HK-2 (cell line): ENCODE data around the gene CACNA1C.

ENCODE experiments used
- DNase-seq: peaks from one replicate; pipeline ENCODE4 v3.0.0-alpha.2; 2018; ENCODE audit not compliant: unreplicated experiment

The CACNA1C gene

DNA sequence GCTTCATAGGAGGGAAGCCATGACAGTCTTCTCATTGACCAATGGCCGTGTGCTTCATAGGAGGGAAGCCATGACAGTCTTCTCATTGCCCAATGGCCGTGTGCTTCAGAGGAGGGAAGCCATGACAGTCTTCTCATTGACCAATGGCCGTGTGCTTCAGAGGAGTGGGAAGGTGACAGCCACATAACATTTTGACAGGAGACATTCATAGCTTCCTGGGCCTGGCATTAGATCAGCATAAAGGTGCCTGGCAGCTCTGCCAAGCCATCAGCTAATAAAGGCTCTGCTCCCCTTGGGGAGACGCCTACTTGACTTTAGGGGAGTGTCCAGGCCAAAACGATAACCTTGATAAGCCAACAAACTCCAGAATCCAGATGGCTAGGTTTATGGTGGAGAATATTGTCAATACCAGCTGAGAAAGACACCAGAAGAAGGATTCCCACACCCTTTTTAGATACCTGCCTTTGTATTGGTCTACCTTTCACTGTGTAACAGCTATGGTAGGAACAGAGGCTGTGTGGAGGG lies 468.0 kb downstream of the CACNA1C start:
- no peak for DNase-seq

GRCh38 chr12:2523317-2523716 lies 470.5 kb downstream of the CACNA1C start:
- no peak for DNase-seq

DNA sequence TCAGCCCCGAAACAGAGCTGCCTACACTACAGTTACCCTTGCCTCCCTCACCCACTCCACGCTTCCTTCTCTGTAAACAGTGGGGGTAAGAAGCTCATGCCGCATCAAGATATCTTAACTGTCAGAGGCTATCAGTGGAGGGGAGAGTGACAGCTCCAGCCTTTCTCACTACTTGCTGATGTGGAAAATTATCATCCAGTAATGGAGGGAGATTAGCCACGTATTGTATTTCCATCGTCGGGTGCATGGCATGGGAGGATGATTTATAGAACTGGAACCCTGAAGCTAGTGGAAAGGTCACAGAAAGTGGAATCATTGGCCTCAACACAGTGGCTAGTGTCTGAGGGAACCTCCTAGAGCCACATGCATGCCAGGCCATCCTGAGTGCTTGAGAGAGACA lies 471.1 kb downstream of the CACNA1C start:
- DNase-seq: no peak

- DNase-seq: no peak
These were observed 473.6 kb downstream of the CACNA1C start for GRCh38 chr12:2526371-2526770.

DNA sequence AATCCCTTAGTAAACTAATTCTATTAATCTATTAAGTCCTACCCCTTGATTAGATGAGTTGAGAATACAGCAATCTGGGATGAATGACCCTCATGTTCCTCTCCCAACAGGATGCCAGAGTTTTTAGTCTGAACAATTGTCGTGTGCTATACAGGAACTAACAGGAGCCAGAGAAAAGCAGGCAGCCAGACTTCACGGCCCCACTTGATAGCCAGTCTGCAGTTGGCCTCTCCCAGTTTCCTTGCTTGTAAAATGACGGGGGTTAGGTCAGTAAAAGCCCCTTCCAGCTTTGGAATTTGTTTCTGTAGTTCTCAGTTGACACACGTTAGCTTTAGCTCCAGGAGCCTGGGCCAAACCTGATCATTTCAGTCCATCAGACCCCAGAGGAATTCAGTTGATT lies 475.2 kb downstream of the CACNA1C start:
- no peak for DNase-seq

DNA sequence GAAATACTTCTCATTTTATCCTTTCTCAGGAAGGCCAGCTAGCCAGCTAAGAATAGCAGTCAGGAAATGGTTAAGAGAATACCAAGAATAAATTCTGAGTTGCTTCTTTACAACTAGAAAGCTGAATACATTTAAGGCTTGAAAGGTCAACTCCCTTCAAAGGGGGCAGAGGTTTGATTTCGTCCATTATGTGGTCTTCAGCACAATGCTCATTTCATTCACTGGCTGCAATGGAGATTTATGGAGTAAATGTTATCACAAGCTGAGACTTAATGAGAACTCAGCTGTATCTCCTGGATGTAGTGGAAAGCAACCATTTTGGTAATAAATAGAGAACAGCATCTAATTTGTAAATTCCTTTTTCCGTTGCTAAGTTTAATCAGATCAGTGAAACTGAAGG lies 477.0 kb downstream of the CACNA1C start:
- DNase-seq: no peak

DNA sequence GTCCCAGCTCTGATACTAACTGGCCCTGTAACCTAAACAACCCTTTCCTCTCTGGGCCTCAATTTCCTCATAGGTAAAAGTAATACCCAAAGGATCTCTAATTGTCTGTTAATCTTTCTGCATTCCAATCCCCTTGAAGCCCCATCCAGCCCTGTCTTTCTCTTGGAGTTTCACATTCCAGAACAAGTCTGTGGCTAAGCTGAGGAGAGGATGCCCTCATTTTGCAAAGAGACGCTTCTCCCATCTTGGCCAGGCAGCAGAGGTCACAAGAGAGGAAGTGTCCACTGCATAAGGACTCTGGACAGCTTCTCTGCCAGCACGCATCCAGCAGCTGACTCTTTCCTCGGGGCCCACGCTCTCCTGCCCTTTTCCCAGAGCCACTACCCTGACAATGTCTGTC lies 478.6 kb downstream of the CACNA1C start:
- DNase-seq: no peak

DNA sequence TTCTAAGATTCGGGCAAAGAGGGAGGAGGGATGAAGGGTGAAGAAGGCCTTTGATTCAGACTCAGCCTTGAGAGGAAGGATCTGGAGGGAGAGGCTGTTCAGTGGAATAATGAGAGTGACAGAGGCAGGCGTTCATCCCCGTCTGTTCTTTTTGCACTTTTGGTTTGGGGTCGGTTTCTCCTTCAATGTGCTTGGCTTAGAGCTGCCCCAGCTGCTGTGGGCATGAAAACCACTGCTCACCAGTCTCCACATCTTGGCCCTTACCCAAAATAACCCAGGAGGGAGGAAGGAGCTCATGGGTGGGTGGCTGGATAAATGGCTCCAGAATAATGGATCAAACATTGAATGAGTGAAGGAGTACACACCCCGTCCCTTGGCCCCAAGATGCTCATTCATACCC lies 480.2 kb downstream of the CACNA1C start:
- no peak for DNase-seq

DNA sequence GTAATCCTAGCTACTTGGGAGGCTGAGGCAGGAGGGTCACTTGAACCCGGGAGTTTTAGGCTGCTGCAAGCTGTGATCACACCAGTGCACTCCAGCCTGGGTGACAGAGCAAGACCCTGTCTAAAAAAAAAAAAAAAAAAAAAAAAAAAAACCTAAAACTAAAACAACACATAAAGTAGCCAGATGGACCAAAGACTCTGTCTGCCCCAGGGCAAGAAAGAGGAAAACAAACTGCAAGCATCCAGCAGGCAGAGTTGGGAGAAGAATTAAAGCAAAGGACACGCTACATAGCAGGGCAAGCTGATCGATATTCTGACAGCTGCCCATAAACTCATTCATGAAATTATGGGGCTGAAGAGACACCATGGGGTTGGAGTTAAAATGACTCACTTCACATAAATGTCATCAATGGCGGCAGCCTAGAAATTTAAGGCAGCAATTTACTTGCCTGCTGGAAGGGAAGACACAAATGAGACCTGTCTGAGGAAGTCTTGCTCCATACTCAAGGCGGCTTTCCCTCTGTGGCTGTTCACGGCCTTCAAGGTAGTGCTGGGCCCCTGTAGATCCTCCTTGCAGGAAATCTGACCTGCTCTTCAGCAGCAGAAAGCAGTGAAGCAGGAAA lies 482.9 kb downstream of the CACNA1C start:
- DNase-seq: no peak

- no peak for DNase-seq
These were observed 483.9 kb downstream of the CACNA1C start for GRCh38 chr12:2536724-2537123.

GRCh38 chr12:2537868-2538541 lies 485.2 kb downstream of the CACNA1C start:
- DNase-seq: no peak

DNA sequence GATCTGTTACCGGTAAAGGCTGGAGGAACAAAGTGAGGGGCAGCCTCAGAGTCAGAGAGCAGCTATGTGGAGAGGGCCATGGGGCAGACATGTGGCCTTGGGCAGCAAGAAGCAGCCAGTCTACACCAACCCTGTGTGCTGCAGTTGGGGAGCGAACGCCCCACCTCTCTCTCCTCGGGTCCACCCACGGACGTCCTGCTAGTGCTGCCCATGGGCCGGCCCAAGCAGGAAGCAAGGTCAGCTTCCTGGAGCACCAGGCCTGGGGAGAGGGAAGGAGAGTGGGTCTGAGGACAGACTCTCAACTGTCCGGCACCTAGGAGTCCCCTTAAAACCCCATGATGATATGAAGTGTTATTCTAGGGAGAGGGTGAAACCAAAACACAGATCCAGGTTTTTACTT lies 487.2 kb downstream of the CACNA1C start:
- DNase-seq: no peak

- no peak for DNase-seq
These were observed 487.8 kb downstream of the CACNA1C start for GRCh38 chr12:2540535-2540941.

- DNase-seq: no peak
These were observed 488.9 kb downstream of the CACNA1C start for GRCh38 chr12:2541631-2542204.

GRCh38 chr12:2543801-2544200 lies 491.0 kb downstream of the CACNA1C start:
- DNase-seq: no peak

GRCh38 chr12:2544230-2544629 lies 491.4 kb downstream of the CACNA1C start:
- DNase-seq: no peak

DNA sequence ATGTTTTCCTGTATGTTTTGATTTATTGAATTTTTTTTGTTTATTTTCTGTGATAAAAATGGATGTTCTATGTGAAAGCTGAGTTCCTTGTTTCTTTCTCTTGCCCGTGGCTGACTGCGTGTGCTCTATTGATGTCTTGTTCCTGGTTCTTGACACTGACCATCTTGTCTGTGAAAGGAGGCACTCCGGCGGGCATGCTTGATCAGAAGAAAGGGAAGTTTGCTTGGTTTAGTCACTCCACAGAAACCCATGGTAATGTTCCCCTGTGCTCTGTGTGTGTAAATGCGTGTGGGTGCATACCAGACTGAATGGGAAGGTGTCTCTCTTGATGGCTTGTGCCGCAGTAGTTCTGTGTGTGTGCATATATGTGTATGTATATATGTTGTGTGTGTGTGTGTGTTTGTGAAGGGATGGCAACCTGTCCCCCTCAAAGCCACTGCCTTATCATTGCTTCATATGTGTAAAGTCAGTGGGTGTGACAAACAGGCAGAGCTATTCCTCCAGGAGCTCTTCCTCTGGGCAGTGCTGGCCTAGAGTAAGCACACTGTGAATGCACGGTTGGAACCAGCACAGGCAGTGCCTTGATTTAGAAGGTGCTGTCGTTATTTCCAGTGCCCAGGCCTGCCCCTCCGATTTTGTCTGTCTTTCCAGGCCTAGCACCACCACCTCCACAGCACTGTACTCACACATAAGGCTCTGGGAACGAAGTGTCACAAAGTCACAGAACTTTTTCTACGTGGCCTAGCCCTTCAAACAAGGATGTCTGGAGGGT lies 494.7 kb downstream of the CACNA1C start:
- DNase-seq: no peak

DNA sequence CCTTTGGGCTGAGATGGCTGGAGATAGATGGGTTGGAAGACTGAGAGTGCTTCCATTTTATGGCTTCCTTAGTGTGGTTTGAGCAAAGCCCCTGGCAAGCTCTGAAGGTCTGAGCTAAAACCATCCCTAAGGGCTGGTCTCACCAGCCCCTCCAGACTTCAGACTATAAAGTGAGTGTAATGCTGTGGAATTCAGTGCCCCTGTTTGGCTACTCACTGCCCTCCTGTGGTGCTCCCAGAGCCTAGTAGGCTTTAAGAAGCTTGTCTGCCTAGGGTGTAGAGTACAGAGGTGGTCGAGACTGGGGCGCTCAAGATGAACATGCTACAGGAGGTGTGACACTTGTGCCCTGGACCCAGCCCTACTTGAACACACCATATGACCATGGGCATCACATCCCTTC lies 495.3 kb downstream of the CACNA1C start:
- no peak for DNase-seq

GRCh38 chr12:2550561-2551411 lies 498.0 kb downstream of the CACNA1C start:
- no peak for DNase-seq

- no peak for DNase-seq
These were observed 498.7 kb downstream of the CACNA1C start for GRCh38 chr12:2551412-2551900.

DNA sequence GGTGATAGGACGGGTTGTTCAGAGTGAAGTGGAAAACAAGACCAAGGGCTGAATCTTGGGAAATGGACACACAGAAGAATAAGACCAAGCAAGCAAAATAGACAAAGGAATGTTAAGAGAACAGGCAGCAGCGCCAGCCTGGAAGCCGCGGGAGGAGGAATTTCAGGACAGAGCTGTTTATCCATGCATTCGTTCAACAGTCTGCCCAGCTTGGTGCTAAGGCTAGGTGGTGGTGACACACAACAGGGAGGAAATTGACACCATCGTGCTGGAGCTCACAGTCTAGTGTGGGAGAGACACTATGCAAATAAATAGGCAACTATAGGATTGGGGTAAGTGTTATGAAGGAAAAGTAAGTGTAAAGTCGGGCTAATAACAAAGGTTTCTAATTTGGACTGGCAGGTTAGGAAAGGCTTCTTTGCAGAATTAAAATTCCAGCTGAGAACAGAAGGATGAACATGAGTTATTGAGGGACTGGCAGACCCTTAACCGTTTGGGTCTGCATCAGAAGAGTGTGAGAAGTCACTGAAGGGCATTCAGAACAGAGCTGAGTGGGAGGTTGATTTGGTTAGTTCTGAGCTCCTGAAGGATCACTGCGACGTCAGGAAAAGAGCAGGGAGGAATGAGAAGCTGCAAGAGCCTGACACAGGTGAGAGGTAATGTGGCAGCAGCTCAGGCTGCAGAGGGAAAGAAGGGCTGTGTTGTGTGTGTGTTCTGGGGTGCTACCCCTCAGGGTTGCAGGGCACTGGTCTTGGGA lies 499.4 kb downstream of the CACNA1C start:
- no peak for DNase-seq
